Osteocyte (in vitro differentiated cells): Measurements from ENCODE around the gene FXN. TPM values are rescaled to one million over a fixed set of nuclear protein-coding genes. Genes with fewer than 3 reads are reported as not detected.

Experiments
- DNase-seq: peaks from one replicate; pipeline ENCODE4 v3.0.0; 2021; ENCODE audit warnings: mixed read lengths; ENCODE audit not compliant: unreplicated experiment; ENCODE audit errors: extremely low spot score
- H3K27ac Mint-ChIP-seq: one replicate; pipeline ENCODE4 v1.8.0; 2021; ENCODE audit warnings: mild to moderate bottlenecking, mixed read lengths; ENCODE audit not compliant: unreplicated experiment
- H3K27me3 Mint-ChIP-seq: one replicate; pipeline ENCODE4 v1.8.0; 2021; ENCODE audit warnings: mixed read lengths; ENCODE audit not compliant: unreplicated experiment
- H3K36me3 Mint-ChIP-seq: one replicate; pipeline ENCODE4 v1.8.0; 2021; ENCODE audit warnings: mixed read lengths; ENCODE audit not compliant: unreplicated experiment
- H3K4me1 Mint-ChIP-seq: one replicate; pipeline ENCODE4 v1.8.0; 2021; ENCODE audit warnings: mixed read lengths; ENCODE audit not compliant: unreplicated experiment
- H3K4me3 Mint-ChIP-seq: one replicate; pipeline ENCODE4 v1.8.0; 2021; ENCODE audit warnings: mild to moderate bottlenecking, moderate library complexity, mixed read lengths; ENCODE audit not compliant: unreplicated experiment
- H3K9me3 Mint-ChIP-seq: one replicate; pipeline ENCODE4 v1.8.0; 2021; ENCODE audit warnings: mixed read lengths; ENCODE audit not compliant: unreplicated experiment
- CTCF ChIP-seq: fragments of 200-600 bp; sonication (generic); IDR thresholded peaks from 2 replicates; pipeline ENCODE4 v1.5.0; 2021; ENCODE audit warnings: antibody characterized with exemption, mild to moderate bottlenecking, moderate library complexity
- total RNA-seq: library from RNA; stranded (reverse); gene quantifications from 2 replicates; pipeline ENCODE4 v1.2.1, GENCODE V29; 2021

FXN gene
- total RNA-seq, 1 donor from 2014 or later = 9.8 TPM

DNA sequence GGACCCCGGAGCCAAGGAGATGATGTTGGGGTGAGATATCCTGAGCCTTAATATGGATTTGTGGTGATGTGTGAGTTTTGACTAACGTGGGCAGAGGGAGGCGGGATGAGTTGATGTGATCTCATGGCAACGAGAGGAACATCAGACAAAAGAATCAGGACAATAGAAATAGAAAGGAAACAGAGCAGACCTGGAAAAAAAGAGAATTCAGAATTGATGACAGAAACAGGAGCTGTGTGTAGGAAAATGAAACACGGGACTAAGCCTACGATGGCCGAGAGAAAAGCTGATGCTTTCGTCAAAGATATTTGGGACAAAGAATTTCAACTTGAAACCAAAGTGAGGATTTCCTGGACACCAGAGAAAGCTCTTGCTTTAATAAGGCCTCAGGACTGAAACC is 32.5 kb upstream of the FXN start:
- no peak for TF ChIP-seq CTCF
- peaks cover 32% of the 10 kb centered on the region for H3K27me3 Mint-ChIP-seq
- no peaks in the 10 kb centered on the region for H3K36me3 Mint-ChIP-seq
- peaks cover 8% of the 10 kb centered on the region for H3K4me1 Mint-ChIP-seq
- DNase-seq = no peak
- H3K27ac Mint-ChIP-seq = no peak overlapping the region
- no peaks in the 10 kb centered on the region for H3K9me3 Mint-ChIP-seq
- H3K4me3 Mint-ChIP-seq = no peak overlapping the region

DNA sequence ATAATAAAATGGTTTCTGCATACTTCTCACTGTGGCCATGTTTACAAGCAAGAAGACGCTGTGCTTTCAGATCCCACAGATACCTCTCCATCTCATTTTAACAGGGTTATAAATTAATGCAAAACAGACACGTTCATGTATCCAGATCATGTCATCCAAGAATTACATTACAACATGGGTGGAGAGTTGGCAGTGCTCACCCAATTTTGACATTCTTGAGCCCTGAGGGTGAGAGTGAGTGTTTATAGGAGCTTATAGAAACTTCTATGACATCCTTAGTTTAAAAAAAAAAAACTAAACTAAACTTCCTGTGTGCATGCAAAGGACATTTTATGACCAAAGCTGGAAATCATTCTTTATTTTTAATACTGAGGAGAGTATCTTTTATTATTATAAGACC is 30.7 kb upstream of the FXN start:
- DNase-seq = no peak
- Mint-ChIP-seq H3K4me1 (peaks cover 8% of the 10 kb centered on the region), H3K27me3 (peaks cover 35% of the 10 kb centered on the region), H3K9me3 (no peaks in the 10 kb centered on the region), H3K4me3 (no peak overlapping the region), H3K27ac (no peak overlapping the region), H3K36me3 (no peaks in the 10 kb centered on the region)
- no peak for TF ChIP-seq CTCF

- no peak for TF ChIP-seq CTCF
- Mint-ChIP-seq H3K4me3 (no peak overlapping the region), H3K27me3 (peaks cover 24% of the 10 kb centered on the region), H3K9me3 (no peaks in the 10 kb centered on the region), H3K27ac (no peak overlapping the region), H3K36me3 (no peaks in the 10 kb centered on the region), H3K4me1 (peaks cover 5% of the 10 kb centered on the region)
- DNase-seq = no peak
These were observed 25.8 kb upstream of the FXN start for GRCh38 chr9:69009708-69010107.

- H3K9me3 Mint-ChIP-seq = no peaks in the 10 kb centered on the region
- no peak for TF ChIP-seq CTCF
- no peaks in the 10 kb centered on the region for H3K36me3 Mint-ChIP-seq
- H3K4me1 Mint-ChIP-seq = no peaks in the 10 kb centered on the region
- no peak for DNase-seq
- no peak overlapping the region for H3K4me3 Mint-ChIP-seq
- peaks cover 40% of the 10 kb centered on the region for H3K27me3 Mint-ChIP-seq
- H3K27ac Mint-ChIP-seq = no peak overlapping the region
These were observed 22.7 kb upstream of the FXN start for GRCh38 chr9:69012696-69013381.

DNA sequence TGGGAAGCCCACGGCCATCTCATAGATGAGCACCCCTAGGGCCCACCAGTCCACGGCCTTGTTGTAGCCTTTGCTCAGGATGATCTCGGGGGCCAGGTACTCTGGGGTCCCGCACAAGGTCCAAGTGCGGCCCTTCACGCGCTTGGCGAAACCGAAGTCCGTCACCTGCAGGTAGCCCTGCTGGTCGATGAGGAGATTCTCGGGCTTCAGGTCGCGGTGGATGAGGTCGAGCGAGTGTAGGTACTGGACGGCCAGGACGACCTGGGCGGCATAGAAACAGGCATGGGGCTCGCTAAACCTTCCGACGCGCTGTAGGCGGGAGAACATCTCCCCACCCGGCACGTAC is 22.2 kb upstream of the FXN start:
- no peaks in the 10 kb centered on the region for H3K36me3 Mint-ChIP-seq
- DNase-seq = no peak
- peaks cover 40% of the 10 kb centered on the region for H3K27me3 Mint-ChIP-seq
- TF ChIP-seq CTCF = no peak
- no peak overlapping the region for H3K4me3 Mint-ChIP-seq
- no peaks in the 10 kb centered on the region for H3K4me1 Mint-ChIP-seq
- no peak overlapping the region for H3K27ac Mint-ChIP-seq
- no peaks in the 10 kb centered on the region for H3K9me3 Mint-ChIP-seq
